NOMO-1 treated with dmso at 0.1 percent for 144 hours (cell line): ENCODE results near the gene TBC1D17.

Experiments
- DNase-seq: peaks from one replicate; lab custom pipeline; 2025; ENCODE audit not compliant: unreplicated experiment; lab: John Stamatoyannopoulos, UW

The TBC1D17 gene

DNA sequence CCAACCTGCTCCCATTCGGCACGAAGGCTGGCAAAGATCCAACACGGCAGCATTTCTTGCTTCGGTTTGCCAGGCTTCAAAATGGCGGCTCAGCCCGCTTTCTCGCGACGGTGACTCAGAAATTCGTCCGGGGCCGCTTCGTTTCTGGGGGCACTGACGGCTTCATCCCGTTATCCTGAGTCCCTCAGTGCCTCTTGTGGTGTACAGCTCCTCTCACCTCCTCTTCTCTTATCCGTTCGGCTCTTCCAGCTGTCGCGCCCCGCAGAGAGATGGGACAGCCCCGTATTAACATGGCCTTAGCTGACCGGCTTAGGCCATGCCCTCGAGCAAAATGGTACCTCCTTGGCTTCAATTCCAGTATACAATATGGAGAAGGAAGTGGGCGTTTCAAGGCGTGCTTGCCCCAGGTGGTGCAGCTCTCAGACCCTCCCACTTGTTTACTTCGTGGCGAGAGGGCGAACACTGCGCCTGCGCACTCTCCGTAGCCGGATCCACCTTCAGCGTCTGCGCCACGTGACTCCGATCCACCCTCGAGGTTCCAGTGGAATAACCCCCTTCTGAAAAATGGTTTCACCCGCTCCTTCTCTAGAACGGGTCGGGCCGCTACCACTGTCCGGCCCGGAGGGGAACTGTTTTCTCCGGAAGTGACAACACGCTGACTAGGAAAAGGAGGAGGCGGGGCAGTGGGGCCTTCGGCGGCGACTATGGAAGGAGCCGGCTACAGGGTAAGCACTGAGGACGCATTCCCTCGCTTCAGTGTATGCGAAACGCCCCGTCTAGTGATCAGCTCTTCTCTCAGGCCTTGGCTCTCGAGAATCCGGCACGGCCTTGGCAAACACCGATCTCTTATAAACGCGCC is at the start of gene TBC1D17, which contains the start of gene AKT1S1:
TBC1D17 (plus strand) TSS at position 683 of the 859 bp plus-strand sequence; CDS start at position 705, 22 bp downstream.
AKT1S1 (minus strand) TSS at position 336 of the 859 bp plus-strand sequence. CDS start 4,060 bp downstream, outside the sequence.
- peak; percentile 98 for DNase-seq

- DNase-seq, result no peak
Measured at GRCh38 chr19:49829200-49829599, 48.3 kb upstream of the TBC1D17 start.

DNA sequence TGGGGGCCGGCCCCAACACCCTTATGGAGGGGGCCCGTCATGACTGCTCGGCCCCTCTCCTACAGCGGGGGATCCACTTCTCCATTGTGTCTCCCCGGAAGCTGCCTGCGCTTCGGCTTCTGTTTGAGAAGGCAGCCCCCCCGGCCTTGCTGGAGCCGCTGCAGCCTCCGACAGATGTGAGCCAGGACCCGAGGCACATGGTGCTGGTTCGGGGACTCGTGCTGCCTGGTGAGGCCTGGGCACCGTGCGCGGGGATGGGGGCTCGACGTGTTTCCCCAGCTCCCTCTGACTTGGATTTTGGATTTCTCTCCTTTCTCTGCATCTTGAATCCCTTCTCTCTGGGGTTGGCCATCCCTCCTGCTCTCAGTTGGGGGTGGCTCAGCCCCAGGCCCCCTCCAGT is 47.8 kb upstream of the TBC1D17 start:
- no peak for DNase-seq

DNA sequence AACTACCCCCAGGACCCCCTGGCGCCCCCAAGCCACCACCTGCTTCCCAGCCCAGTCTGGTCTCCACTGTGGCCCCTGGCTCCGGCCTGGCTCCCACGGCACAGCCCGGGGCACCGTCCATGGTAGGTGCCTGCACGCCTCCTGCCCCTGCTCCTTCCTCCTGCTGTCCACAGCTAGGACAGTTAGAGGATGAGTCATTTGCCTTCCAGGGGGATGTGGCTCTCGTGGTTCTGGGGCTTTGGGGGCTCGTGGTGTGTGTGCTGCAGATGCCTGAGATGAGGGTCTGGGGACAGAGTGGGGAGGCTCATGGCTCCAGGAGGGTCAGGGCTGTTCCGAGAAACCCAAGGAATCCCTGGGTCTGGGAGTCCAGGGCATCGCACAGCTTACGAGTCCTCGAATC is 46.7 kb upstream of the TBC1D17 start:
- DNase-seq, result no peak

DNA sequence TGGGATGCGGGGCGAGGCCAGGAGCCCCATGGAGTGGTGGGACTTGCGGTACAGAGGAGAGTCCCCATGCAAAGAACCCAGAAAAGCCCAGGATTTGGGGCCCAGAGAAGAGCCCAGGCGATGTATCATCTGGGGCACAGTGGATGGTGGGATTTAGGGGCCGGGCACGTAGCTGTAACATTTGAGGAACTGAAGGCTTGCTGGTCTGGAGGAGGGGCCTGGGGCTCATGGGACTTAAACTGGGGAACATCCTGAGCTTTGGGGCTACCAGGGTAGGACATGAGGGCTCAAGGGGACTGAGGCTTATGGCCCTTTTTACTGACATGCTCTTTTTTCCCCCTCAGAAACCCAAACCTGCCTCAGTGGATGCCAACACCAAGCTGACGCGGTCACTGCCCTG is 45.9 kb upstream of the TBC1D17 start:
- DNase-seq, result no peak

GRCh38 chr19:49832556-49832955 is 44.9 kb upstream of the TBC1D17 start:
- DNase-seq, result peak; percentile 19

GRCh38 chr19:49833599-49833998 is 43.9 kb upstream of the TBC1D17 start:
- DNase-seq, result no peak

GRCh38 chr19:49835562-49835961 is 41.9 kb upstream of the TBC1D17 start:
- no peak for DNase-seq

- DNase-seq, result no peak
Measured at GRCh38 chr19:49836176-49837008, 41.1 kb upstream of the TBC1D17 start.

DNA sequence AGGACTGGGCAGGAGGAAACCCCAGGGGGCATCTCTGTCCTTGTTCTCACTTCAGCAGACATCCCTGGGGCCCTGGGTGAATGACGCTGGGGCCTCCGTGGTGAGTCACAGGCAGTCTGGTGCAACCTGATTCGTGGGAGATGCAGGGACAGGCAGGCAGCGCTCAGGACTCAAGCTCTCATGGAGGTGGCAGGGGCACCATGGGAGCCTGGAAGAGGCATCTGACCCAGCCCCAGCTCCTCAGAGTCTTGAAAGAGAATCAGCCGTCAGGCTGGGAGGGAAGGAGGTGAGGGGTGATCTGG is 40.5 kb upstream of the TBC1D17 start:
- no peak for DNase-seq

DNA sequence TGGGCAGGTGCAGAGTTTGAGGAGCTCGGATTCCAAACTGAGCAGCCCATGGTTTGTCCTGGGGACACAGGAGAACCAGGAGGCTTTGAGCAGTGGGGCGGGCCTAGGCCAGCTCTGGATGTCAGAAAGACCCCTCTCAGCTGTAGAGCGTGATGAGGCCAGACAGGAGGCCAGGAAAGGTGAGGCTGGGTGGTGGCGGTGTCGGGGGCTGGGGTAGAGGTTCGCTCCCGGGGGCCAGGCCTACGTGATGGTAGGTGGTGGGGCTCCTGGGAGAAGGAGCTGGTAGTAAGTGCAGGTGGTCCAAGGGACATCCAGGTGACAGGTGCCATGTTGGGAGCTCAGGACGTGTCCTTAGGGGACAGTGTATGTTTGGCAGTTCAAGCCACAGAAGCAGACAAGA is 40.1 kb upstream of the TBC1D17 start:
- no peak for DNase-seq

GRCh38 chr19:49838885-49839588 is 38.5 kb upstream of the TBC1D17 start:
- DNase-seq, result no peak

- no peak for DNase-seq
Measured at GRCh38 chr19:49839713-49840112, 37.8 kb upstream of the TBC1D17 start.

- no peak for DNase-seq
Measured at GRCh38 chr19:49840321-49840720, 37.2 kb upstream of the TBC1D17 start.

GRCh38 chr19:49840736-49841249 is 36.7 kb upstream of the TBC1D17 start:
- no peak for DNase-seq

- peak; percentile 35 for DNase-seq
Measured at GRCh38 chr19:49843265-49843664, 34.2 kb upstream of the TBC1D17 start.

DNA sequence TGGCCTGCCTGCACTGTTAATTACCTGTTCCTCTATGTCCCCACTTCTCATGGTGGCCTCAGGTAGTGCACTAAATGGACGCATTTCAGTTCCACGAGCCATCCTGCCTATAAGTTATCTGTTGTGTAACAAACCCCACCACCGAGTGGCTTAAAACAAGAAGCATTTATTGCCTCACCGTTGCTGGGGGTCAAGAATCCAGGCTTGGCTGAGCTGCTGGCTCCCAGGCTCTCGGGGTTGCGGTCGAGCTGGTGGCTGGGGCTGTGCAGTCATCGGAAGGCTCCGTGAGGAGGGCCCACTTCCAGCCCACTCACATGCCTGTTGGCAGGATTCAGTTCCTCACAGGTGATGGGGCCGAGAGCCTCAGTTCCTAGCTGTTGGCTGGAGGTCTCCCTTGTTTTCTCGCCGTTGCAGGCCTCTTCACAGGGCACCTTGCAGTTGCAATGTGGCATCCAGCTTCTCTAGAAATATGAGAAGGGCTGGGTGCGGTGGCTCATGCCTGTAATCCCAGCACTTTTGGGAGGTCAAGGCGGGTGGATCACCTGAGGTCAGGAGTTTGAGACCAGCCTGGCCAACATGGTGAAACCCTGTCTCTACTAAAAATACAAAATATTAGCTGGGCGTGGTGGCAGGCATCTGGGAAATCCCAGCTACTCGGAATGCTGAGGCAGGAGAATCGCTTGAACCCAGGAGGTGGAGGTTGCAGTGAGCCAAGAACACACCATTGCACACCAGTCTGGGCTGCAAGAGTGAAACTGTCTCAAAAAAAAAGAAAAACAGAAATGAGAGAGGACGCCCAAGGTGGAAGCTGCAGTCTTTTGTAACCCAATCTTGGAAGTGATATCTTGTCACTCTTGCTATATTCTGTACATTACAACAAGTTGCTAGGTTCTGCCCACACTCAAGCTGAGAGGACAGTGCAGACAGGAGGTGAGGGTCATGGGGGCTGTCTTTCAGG is 33.1 kb upstream of the TBC1D17 start:
- DNase-seq, result peak; percentile 79

DNA sequence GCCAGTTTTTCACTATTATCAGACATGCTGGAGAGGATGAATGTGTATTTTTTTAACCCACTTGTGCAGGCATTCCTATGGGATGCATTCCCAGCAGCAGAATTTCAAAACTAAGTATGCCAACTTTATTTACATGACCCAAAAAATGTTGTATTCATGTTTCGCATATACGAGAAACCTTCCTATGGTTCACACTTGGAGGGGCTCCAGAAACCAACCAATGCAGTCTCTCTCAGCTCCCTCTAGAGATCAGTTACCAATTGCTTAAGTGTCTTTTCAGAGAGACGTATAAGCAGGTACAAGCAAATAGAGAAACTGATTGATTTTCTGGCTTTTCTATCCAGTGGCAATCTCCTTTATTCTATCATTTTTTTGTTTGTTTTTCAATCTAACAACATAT is 32.1 kb upstream of the TBC1D17 start:
- no peak for DNase-seq

GRCh38 chr19:49846408-49846807 is 31.1 kb upstream of the TBC1D17 start:
- DNase-seq, result no peak
